ENCODE results near the gene GPR31.

GPR31 gene

DNA sequence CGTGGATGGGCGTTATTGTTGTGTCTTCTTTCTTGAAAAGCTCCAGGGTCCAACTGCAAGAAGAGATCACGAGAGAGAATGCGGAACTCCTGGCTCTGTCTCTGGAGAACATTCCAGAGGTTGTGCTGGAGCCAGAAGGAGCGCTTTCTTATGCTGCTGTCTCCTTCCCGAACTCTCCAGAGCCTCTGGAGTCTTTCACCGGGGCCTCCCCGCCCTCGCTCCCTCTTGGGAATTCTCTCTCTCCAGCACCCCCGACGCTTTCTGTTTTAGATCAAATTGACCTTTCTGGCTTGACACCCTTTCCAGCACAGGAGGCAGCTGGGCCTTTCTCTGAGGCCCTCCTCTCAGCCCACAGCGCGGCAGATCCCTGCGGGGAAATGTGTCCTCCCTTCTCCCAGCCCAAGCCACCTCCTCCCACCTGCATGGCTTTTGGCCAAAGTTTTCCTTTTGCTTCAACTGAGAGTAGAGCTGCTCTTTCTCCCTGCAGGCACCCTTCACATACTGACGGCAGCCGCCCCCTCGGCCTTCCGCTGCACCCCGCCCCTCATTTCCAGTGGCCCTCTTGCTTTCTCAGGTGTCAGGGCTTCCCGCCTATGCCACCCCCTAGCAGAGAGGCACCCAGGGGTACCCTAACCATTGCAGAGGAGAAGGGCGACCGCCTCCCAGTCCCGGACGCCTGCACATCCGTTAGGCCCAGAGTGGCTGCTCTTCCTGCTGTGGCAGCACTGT is 41.5 kb downstream of the GPR31 start:
- no peak for DNase-seq

DNA sequence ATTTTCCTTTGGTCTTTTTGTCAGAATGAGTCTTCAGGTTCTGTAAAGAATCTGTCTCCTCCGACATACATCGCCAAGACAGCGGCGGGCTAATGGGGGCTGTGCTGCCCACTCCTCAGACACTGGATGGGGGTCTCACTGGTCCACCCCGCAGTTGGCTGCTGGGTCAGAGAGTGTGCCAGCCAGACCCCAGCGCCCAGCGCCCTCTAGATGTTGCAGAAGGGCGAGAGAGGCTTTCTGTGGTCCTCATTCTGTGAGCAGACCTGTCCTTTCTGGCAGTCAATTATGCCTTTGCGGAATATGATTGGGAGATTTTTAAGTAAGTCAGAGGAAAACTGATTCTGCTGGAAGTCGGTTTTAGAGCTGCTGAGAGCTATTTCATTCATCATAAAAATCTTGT is 42.7 kb downstream of the GPR31 start:
- DNase-seq: no peak

DNA sequence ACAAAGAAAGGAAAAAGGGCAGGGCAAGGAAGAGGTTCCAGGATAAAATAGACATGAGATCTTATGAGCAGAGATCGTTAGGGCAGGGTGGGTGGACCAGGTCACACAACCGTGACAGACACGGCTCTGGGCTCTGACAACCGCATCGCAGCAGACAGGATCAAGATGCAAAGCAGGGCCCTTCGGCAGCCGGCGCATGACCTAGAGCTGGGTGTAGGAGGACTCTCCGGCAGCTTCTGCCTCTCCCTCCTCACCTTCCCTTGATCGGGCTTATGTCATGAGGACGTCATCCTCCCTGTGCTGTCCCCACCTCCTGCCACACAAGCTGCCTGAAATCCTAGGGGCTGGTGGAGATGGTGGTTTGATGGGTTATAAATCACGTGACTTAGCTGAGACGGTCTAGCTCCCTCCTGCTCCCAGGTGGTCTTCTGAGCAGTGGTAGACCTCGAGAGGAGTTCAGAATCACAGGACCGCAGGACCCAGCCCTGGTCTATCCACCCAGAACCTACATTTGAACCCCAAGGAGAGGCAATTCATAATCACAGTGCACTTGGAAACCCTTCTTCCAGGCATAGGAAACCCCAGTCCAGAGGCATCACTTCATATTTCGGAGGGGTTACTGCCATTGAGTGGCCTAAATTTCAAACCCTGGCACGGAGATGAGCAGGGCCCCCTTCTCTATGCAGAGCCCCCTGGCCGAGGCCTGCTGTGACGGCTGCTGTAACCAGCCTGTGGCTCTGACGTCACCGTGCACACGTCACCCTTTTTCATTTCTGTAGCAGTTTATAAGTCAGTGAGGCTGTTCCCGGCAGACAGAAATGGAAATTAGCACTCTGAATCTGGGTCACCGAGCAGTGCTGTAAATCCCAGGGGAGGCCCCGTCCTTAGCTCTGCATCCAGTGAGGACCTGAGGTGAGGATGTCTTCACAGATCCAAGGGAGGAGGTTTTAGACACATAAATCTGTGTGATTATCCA is 43.6 kb downstream of the GPR31 start:
- peak; percentile 48 for DNase-seq

DNA sequence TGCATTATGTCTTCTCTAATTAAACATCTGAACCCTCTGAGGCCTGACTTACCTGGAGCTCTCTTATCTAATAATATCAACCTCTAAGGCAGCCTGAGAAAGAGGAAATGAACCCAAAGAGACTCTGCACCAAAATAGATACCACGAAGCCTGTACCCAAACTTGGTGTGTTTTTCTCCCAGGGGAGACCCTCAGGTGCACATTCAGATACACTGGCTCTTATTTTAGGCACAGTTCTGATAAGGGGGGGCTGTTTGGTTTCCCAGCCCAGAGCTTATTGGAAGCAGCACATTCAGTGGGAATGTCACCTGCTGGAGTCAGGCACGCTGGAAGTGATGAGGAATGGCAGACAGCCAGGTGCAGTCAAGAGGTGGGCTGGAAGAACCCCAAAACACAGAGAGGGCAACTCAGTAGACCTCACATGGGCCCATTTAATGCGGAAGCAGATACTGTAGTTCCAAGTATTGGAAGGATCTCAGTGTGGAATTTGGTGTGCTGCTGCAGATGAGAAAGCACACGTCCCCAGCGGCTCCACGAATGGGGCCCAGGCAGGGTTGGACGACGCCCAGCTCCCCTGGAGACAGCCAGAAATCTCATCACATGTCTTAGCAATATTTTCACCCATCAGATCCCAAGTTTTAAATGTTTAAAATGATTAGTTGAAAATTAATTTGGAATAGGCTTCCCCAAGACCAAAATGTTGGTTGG is 44.6 kb downstream of the GPR31 start:
- DNase-seq: no peak

DNA sequence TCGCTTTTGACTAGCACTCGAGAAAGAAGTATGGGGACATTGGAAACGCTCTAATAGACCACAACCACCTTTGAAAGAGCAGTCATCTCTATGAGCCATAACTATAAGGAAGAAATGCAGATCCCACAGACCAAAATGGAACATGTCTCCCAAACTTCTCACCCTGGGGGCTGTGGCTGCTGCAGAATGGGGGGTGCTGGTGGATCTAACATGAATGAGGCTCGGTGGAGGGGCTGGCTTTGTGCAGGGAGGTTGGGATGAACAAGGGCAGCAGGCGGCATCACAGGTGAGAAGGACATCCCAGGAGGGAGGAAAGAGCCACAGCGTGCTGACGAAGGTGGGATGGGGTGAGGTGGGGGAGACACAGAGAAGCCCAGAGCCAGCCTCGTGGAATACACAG is 45.4 kb downstream of the GPR31 start:
- DNase-seq: no peak

DNA sequence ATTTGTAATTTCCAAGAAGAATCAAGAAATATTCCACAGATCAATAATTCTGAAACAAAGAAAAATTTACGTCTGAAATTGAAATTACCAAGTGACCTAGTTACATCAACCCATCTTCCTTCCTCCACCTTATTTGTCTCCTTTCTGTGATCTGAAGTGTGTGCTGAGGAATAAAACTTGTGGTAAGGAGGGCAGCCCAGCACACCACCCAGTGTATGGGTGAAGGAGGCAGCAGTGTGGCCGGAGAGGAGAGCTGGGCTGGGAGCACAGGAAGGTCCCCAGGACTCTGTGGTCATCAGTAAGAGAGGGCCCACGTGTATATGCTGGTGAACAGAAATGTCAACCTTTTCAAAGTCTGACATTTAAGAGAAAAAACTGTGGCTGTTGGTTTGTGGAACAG is 46.2 kb downstream of the GPR31 start:
- DNase-seq: no peak

DNA sequence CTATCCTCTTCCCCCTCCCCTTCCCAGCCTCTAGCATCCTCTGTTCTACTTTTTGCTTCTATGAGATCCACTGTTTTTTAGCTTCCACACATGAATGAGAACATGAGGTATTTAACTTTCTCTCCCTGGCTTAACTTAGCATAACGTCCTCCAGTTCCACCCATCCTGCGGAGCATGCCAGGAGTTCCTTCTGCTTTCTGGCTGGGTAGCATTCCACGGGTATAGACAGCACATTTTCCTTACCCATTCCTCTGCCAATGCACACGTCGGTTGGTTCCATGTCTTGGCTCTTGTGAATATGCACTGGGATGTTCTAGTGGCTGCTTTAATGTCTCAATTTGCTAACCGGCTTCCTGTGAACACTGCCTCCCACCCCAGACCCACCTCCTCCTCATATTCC is 48.1 kb downstream of the GPR31 start:
- no peak for DNase-seq

DNA sequence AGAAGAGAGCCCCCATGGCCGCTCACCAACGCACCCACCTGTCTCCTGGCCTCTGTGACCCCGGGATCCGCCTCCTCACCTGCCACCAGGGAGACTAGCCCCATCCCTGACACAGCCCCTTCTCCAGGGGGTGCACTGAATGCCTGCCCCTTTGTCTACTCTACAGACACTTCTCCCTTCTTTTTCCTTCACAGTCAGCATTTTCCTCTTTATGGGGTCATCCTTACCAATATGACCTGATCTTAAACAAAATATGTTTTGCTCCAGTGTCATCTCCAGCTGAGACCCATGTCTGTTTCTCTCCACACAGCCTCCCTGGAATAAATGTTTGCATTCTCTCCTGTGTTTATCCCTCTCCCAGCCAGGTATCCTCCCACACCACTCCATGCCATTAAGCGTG is 49.5 kb downstream of the GPR31 start:
- DNase-seq: no peak

DNA sequence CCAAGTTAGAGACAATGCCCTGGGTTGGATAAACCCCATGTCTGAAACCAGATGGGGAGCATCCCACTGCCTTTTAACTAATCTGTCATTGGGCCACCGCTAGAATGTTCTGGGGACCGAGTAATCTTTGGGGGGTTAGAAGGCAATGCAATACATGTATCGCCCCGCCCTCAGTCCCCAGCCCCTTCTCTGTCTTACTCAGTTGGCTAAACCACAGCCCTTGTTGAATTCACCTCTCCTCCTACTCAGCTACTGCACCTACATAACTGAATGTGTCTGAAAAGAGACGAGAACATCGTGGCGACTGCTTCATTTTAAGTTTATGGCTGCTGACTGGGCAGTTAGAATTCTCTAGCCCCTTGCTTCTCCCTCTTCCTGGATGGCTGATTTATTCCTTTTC is 50.0 kb downstream of the GPR31 start:
- no peak for DNase-seq

DNA sequence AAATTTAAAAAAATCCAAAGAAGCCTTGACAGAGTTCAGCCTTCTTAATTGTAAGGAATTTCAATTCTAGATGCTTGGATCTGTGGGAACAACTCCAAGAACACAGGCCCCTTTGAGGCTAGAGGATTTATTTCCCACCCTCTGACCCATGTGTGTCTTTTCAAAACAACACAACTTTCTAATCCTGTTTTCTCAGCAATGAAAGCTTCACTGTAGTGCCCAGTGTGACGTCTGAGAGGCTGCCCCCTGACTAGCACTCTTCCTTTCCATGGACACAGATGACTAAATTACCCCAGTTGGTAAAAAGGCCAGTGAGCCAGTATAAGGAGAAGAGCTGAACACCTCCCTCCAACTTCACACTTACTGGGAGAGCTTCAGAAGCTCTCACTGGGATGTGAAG is 51.4 kb downstream of the GPR31 start:
- DNase-seq: no peak
